DMS53 treated with DMSO at 0.1 percent for 48 hours (cell line): ENCODE data around the gene WDR33.

Experiments used
- DNase-seq: peaks from one replicate; lab custom pipeline; 2025; ENCODE audit not compliant: unreplicated experiment; lab: John Stamatoyannopoulos, UW

Gene WDR33

GRCh38 chr2:127674241-127675209, 136.4 kb downstream of the WDR33 start:
- no peak for DNase-seq

- no peak for DNase-seq
Observed at GRCh38 chr2:127673291-127674069, 137.5 kb downstream of the WDR33 start.

- DNase-seq, result no peak
Observed at GRCh38 chr2:127672341-127673224, 138.4 kb downstream of the WDR33 start.

- no peak for DNase-seq
Observed at GRCh38 chr2:127671557-127672302, 139.2 kb downstream of the WDR33 start.

GRCh38 chr2:127670957-127671290, 140.0 kb downstream of the WDR33 start:
- no peak for DNase-seq

GRCh38 chr2:127670055-127670956, 140.7 kb downstream of the WDR33 start:
- DNase-seq, result no peak

DNA sequence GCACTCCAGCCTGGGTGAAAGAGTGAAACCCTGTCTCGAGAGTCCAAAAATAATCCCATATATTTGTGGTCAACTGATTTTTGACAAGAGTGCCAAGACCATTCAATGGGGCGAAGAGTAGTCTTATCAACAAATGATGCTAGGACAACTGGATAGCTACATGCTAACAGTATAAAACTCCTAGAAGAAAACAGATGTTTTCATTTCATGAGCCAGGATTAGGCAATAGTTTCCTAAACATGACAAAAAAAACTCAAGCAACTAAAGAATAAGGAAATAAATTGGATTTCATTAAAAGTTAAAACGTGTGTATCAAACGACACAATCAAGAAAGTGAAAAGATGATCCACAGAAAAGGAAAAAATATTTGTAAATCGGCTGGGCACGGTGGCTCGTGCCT, 141.9 kb downstream of the WDR33 start:
- DNase-seq, result no peak

DNA sequence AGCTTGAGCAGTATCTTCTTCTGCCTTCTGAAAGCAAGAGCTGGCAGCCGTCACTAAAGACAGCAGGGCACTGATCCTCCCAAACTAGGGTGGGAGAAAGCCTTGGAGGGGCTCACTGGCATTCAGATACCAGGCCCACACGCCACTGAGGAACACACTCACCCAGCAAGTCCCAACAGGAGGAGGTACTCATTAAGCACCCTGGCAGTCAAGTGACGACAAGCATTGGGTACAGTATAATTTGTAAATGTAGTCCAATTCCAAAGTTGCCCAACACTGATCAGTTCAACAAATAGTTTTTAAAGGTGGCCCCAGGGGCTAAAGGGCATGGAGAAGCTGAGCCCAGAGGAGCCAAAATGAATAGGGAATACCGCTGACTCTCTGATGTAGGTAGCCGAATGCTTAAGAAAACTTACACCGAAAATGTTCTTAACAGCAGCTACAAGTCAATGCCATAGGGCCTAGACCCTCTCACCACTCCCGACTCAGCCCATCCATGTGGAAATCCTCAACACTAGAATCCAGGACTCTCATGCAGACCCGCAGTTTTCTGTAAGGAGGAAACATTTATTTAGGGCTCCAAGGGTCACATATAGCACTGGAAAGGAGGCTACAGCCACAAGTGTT, 145.6 kb downstream of the WDR33 start:
- no peak for DNase-seq

GRCh38 chr2:127664895-127665225, 146.1 kb downstream of the WDR33 start:
- no peak for DNase-seq

DNA sequence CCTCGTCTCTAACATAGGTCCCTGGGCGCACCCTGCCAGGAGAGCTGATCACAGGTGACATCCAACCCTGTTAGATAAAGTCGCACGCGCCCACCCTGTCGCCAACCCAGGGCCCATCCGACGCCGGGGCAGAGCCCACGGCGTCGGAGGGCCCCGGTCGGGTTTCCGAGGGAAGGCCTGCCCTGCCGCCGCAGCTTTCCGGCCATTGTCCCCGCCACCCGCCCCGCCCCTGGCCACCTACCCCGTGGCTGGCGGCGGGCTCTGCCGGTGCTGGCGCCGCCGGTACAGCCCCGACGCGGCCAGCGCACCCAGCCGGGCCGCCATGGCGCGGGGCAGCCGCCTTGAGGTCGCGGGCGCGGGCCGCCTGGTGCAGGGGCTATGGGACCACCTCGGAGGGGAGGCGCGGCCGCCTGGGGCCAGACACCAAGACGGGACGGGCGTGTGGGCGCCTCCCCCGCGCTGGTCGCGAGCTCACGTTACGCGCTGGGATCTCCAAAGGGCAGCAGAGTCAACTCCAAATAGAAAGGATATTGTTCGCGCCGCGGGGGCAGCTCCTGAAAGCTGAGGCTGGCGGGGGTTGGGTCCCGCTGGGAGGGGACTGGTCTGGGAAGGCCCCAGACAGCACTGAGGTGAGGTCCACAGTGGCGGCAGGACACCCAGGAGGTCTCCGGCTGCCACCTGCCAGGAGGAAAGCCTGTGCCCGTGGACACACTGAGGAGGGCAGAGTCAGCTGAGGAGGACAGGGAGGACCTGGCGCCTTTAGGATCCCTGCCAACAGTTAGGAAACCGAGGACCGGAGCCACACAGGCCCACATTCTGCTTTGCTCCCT, 146.7 kb downstream of the WDR33 start:
- no peak for DNase-seq

DNA sequence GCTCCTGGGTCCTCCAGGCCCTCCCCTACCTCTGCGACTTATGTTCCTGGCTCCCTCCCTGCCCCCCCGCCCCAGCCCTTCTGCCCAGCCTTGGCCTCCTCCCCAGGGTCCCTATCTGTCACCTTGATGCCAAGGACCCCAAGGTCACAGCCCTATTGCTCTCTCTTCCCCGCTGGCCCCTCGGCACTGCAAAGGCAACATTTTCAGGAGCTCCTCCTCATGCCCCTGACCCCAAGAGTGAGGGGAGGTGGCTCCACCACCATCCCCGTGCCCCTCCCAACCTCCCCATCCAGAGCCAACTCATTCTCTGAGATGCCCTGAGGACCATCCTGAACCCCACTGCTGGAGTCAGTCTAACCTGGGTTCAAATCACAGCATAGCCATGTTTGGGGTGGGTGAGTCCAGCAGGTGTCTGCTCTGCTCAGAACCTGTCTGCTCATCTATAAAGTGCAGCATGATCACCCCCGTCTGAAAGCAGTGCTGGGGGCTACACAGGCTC, 147.4 kb downstream of the WDR33 start:
- DNase-seq, result no peak

DNA sequence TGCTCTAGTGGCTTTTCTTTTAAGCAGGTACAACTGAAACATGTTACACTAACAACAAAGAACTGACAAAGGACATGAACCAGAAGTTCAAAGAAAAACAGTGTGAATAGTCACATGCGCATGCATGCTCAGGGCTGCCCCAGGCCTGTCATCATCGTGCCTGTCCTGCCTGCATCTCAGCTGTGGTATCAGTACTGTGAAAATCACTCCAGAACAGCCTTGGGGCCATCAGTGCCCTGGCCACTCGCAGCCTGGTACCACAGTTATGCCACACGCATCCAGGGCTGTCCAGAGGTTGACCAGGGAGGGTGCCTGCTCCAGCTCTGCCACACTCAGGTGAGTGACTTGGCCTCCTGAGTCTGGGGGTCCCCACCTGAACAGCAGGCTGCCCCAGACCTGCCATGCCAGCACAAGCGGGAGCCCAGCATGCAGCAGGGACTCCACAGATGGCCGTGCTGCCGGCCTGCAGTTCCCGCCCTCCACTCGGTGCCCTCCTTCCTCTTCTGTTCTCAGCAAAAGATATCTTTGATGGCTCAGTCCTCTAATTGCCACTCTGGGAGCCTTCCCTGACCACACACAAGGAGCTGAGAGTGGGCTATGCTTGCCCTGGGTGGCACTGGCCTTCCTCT, 147.9 kb downstream of the WDR33 start:
- no peak for DNase-seq

DNA sequence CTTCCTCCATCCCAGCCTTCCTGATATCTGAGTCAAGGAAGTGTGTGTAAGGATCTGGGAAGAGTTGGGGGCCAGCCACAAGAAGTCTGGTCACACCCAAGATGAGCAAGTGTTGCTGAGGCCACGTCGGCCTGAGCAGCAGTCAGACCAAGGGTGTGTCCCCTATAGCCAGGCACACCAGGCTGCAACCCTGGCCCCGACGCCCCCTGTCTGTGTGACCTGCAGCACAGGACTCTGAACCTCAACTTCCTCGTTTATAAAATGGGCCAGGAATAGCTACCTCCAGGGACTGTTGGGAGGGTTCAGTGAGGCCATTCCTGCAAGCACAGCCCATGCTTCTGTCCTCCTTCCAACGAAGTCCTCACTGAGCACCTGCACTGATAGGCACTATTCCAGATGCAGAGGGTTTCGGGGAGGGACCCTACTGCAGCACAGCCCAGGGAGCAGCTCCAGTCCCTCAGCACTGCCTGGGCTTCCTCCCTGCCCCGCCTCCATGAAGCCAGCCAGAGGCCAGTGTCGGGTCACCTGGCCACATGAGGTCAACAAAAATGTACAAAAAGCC, 148.9 kb downstream of the WDR33 start:
- no peak for DNase-seq

DNA sequence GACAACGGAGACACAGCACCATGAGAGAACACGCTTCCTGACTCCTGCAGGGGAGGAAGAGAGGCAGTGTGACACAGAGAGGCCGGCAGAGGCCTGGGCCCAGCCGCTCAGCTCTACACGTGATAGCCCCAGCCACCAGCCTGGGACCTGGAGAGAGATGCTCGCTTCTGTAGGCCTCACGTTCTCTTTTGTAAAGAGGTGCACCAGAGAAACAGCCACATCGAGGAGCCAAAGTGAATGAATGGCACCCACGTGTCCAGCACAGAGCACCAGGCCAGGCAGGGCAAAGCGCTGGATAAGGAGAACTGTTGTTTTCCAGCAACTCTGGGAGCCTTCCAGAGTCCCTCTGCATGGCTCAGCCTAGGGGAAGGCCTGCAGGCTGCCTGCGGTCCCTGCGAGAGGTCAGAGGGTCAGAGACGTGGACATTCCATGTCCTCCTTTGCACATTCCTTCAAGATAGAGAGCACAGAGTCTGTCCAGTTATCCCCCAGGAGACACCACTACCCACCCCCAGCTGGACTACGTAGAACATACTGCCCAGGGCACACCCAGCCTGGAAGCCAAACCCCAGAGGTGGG, 149.8 kb downstream of the WDR33 start:
- no peak for DNase-seq

DNA sequence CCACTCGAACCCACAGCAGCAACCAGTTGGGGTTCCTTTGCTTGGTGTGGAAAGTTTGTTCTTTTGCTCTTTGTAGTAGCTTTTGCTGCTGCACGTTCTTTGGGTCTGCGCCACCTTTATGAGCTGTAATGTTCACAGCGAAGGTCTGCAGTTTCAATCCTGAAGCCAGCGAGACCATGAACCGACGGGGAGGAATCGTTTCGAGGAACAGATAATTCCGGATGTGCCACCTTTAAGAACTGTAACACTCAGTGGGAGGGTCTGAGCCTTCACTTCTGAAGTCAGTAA, 150.7 kb downstream of the WDR33 start:
- DNase-seq, result no peak

DNA sequence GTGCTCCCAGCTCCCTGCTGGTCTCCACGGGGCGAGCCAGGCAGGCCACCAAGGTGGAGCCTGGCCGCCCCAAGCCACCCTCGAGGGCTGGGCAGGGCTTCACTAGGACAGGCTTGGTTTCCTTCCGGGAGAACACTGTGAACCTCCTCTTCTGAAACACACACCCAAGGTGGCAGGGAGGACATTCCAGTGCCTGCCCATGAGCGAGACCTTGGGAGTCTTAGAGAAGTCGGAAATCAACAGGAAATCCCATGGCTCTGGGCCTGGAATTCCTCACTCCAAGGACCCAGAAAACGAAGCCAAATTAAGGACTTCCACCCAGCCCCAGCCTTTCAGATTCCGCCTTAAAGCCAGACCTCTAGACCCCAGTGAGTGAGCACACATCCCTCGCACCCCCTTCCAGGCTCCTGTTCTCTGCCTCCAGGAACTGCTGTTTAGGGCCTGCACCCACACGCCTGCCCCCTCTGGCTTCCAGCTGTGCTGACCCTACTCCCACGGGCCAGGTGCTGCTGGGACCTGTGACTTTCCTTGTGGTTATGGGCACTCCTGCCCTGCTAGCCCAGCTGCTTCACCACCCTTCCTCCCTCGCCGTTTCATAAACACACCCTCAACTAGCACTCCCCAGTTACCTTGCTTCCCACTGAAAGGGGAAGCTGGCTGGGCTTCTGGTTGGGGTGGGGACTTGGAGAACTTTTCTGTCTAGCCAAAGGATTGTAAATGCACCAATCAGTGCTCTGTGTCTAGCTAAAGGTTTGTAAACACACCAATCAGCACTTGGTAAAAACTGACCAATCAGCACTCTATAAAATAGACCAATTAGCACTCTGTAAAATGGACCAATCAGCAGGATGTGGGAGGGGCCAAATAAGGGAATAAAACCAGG, 151.3 kb downstream of the WDR33 start:
- DNase-seq, result no peak
